GM18907 (cell line): ENCODE measurements around the gene ZHX3.

Experiments
- ATAC-seq: cut with Tn5 transposase; IDR thresholded peaks from one replicate; pipeline ENCODE4 v1.9.1; 2021; ENCODE audit warnings: mild to moderate bottlenecking, moderate library complexity; ENCODE audit not compliant: unreplicated experiment

Gene ZHX3

DNA sequence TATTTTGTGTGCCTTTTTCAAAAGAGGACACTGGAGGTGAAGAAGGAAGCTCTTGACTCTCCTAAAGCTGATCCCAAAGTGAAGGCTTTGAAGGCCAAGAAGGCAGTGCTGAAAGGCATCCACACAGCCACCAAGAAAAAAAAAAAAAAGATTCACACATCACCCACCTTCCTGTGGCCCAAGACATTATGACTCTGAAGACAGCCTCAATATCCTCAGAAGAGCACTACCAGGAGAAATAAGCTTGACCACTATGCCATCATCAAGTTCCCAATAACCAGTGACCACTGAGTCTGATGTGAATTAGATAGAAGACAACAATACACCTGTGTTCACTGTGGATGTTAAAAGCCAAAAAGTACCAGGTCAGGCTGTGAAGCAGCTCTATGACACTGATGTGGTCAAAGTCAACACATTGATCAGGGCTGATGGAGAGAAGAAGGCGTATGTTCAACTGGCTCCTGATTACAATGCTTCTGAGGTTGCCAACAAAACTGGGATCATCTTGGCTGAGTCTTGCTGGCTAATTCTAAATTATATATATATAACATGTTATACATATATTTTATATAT, 120.8 kb downstream of the ZHX3 start:
- no peak for ATAC-seq

DNA sequence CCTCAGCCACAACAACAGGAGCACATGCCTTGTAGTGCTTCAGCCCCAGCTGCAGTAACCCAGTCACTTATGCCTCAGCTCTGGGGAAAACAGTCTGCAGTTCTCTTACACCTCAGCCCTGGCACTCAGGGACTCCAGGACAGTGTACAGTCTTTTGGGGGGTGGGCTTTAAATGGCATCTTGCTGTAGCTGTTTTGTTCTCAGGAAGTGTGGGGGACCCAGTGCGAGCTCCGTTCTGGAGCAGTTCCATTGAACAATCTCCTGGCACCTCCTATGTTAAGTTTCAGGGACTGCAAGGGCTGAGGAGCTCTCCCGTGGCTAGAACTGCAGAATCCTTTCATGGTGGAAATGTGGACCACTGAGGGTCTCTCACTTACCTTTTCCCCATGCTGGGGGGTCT, 125.0 kb downstream of the ZHX3 start:
- no peak for ATAC-seq

DNA sequence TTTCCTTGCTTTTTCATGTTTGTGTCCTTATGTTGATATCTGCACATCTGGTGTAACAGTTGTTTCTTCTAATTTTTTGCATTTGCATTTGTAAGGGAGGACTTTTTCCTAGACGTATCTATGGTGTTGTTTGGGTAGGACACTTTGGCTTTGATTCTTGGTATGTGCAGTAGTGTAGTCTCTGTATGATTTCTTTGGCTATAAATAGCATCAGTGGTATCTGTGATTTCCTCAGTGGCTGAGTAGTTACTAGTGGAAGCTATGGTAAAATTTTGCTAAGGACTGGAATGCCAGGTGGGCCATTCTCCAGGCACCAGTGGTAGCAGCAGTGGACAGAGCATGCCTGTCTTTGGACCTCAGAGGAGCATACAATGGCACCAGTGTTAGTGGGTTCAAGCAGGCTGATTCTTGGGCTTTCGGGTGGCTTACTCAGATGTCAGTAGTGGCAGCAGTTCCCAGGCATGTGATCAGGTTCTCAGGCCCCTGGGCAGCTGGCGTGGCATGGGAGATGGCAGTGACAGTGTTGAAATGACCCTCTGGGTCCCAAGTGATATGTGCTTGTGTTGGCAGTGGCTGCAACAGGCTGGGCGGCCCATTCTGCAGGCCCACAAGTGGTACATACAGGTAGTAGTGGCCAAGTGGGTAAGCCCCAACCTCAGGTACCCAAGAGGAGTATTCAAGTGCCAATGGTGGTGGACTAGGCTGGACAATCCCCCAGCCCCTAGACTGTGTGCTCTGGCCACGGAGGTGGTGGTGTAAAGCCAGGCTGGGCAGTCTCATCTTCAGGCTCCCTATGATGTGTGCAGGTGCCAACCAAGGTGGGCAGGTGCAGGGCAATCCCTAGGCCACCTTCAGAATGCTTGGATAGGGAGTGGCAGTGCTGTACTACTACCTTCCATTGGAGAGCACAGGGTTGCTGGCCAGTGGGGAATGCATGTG, 125.7 kb downstream of the ZHX3 start:
- no peak for ATAC-seq

DNA sequence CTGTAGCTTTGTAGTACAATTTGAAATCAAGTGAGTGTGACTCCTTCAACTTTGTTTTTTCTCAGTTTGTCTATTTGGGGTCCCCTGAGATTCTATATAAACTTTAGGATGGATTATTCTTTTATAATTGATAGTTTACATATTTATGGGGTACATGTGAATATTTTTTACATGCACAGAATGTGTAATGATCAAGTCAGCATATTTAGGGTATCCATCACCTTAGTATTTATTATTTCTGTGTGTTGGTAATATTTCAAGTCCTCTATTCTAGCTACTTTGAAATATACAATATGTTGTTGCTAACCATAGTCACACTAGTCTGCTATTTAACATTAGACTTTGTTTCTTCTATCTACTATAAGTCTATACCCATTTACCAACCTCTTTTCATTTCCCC, 129.9 kb downstream of the ZHX3 start:
- ATAC-seq = no peak

DNA sequence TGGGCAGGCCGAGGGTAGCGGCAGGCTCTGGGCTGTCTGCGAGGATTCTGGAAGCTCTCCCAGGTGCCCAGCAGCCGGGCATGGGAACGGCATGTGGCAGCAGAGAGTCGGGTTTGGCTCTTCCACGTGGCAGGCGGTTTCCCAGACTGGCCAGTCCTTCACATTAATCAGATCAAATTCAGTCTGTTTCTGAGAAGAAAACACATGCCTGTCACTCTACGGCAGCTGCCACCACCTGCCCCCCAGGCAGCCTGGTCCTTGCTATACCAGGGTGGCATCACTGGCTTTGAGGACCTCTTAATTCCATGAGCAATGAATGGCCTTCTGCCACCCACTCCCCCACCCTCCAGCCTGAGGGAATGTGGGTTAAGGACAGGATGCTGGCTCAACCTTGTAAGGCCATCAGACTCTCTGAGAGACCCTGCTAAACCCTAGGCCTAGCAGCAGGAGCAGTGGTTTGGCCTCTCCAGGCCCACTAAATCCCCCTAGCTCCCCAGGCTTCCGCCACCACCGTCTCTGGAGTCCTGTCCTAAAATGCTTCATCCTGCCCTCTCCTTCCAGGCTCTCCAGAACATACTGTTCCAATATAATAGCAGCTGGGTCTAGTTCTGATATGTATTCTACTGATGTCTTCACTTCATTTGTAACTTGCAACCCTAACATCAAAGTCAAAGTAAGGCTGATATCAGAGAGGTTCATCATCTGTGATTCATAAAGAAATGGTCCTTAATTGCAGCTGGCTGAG, 132.3 kb downstream of the ZHX3 start:
- no peak for ATAC-seq

DNA sequence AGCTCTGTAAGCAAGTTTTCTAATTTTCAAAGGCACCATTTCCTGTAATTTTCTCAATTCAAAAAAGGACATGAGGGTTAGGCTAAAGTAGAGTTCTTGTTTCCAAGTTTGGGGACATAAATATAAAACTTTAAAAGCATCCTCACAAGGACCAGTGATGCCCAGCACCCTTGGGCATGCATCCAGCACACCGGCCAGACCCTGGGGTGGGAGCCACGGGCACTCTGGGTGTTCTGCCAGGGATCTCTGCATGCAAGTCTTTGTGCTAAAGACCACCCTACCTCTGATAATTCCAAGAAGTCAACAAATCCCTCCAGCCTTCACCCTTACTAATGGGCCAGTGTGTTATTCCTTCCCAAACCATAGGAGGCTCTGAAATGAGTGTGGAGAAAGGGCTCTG, 133.7 kb downstream of the ZHX3 start:
- no peak for ATAC-seq

DNA sequence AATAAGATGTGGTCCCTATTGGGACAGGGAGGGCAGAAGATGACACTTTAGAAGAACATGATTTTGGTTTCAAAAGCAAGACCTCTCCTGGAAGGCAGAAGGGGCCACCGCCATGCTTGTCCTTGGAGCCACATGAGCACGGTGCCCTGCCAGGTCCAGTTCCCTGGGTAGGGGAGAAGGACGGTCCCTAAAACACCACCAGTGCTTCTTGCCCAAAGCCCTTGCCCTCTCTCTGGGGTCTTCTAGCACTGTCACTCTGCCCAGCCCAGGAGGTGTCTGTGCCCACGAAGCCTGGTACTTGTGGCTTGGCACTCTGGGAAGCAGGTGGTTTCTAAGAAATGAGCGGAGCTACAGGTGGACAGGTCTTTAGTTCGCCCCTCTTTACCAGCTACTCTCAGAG, 134.1 kb downstream of the ZHX3 start:
- ATAC-seq = no peak

DNA sequence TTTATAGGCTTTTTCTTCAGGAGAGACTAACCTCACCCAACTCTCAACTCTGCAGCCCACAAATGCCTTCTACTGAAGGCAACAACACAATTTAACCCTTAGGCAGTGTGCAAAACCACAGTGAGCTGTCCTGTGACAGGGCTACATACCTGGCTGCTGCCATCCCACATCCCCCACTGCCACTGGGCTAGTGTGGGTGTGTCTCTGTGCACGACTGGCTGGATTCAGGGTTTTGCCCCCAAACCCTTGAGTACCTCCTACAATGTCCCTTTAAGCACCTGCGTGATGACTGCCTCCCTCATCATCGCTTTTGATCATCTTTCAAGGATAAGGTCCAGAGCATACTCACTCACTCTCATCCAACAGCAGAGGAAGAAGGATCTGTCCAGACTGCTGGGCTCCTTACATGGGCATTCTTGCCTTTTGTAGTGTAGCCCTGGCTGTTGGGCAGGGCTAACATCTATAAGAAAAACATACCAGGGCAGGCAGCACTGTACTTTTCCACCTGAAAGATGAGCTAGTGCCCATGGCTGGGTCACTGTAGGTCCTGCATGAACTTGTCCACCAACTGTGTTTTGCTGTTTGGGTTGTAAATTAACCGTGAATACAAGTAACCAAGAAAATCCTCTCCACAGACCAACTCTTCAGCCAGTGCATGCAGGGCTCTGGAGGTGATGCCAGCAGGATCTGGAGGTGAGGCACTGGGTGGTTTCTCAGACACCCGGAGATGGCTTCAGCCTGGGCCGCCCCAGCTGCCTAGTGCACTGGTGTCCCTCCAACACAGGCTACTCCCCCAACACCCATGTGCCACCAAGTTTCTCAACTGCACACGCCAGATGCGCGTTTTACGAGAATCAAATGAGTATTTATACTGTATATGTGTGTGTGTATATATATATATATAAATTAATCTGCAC, 135.0 kb downstream of the ZHX3 start:
- no peak for ATAC-seq

DNA sequence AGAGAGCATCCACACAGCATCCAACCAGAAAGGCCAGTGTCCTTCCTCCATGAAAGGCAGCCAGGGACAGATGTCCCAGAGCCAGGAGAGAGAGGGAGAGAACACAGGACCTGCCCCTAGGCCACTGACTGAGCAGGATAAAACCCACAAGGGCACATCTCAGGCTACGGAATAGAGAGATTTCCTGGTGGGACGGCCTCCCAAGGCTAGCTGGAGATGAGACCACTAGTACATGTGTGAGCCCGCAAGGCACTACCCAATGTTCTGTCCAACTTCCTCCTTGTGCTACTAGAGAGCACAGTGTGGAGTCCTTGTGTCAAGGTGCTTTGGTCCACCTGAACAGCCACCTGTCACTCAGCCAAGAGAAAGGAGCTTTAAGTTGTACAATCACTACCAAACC, 136.0 kb downstream of the ZHX3 start:
- ATAC-seq = no peak

DNA sequence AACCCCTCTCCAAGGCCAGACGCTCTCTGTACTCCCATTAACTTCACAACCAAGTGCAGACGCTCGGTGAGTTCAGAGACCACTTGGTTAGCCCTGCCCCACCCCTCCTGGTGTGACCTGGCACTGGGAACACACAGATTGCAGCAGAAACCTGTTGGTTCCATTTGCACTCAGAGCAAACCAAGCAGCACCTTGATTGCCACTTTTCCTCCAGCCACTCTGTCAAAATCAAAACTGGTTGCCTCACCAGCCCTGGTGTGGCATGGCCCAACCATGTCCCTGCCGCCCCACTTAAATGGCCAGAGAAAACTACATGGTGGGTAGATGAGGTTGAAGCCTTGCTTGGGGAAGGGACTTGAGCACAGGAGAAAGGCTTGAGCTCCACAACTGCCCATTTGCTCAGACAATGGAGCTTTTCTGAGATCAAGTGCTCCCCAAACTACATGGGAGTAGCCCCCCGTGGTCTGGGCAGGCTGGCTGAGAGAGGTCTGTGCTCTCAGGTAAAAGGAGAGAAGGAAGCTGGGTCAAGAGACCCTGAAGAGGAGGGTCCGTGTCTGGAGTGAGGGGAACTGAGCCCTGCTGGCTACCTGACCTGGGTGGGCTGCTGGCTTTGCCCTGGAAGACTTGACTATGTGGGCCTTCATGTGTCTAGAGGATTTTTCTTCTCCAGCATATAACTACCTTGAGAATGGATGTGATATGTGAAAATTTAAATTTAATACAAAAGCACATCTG, 136.8 kb downstream of the ZHX3 start:
- ATAC-seq = no peak

DNA sequence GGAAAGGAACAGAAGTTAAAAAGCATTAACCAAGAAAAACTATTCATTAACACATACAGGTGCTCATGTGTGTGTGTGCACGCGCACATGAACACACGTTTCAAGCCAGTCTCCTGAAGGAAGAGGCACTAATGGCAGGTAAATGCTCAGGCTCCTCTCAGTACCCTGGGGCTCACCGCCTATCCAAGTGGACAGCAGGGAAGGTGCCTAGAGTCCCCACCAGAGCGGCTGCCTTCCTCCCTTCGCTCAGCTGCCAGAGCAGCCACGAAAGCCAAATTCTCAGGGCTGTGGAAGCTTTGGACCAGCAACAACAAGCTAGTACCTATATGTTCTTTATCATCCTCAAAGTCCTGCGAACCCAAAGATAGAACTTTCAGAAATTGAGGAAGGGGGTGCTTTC, 137.6 kb downstream of the ZHX3 start:
- ATAC-seq = no peak

DNA sequence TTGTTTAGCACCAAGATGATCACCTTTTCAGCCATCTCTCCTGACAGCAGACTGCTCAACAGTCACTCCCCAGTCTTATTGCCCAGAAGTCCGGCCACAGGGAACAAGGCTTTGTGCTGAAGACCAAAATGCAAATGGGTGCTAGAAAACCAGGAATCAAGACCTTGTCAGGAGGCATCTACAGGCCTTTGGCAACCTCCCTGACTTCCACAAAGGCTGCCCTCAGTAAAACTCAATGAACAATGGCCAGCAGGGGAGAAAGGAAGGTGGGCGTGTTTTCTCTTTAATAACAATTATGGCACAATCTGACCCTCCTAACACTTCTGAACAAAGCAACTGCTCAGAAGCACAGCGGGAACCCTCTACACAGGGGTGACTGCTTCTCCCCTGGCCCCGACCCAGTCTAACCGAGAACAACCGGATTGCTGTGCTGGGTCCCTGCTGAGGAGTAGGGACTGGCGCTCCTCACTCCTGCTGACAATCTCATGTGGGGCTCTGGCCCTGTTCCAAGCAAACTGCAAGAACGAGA, 138.6 kb downstream of the ZHX3 start:
- no peak for ATAC-seq

DNA sequence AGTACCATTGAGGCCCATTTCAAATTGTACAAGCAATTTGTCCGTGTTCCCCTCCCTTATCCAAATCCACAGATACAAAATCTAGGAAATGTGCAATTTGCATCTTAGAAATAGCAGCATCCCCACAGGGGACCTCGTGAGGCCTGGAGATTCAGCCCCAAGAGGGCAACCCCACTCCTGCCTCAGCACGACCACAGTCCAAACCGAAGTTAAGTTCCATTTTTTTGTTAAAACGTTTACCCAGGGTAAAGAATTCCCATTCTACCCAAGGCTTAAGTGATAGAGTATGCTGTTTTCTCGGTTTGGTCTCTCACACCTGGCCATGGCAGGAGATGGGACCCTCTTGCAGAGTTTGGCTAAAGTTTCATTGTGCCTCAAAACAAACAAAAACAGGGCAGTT, 139.0 kb downstream of the ZHX3 start:
- no peak for ATAC-seq

DNA sequence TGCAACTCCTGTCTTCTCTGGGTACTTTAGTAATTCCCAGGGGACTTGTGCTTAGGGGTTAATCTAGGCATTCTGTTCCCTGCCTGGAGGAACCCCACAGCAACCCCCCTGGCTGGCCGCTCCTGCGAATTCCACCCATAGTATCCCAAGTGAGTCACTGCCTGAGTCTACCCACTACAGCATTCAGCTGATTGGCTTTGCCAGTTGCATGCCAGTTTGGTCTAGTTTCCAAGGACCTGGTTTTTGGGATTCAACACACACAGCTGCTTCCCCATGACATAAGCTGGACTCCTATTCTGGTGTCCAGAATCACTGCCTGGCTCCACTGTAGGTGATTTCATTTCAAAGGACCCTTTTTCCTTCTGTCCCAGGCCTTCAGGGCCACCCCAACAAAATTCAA, 139.9 kb downstream of the ZHX3 start:
- ATAC-seq = no peak

DNA sequence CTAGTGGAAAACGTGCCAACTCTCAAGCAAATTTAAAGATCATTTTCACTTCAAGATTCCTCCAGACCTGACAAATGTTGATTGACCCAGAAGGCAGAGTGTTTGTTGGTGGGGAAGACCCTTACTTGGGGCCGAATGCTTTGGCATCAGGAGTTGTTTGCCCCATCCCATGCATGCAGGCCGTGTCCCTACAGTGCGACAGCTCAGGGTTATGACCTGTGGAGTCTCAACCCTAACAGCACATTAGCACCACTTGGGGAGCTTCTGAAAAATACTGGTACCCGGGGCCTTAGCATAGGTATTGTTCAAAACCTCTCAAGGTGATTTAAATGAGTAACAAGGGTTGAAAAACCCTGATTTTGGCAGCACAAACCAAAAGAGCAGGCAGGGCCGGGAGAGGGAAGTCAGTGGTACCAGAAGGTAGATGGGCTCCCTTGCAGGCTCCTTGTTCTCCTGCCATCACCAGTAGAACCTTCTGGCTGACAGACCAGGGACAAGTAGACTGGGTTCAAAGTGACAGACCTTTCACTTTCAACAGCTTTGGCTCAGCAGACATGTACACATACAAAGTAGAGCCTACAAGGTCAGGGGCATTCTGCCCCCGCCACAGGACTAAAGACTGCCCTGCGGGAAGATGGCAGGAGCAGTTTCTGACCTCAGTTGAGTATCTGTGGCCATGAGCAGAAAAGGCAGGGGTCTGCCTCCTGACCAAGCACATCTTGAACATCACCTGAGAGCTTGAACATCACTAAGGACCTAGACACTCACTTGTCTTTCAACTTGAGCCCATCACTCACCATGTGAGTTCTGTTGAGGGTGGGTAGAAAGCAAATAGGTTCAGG, 140.6 kb downstream of the ZHX3 start:
- no peak for ATAC-seq

DNA sequence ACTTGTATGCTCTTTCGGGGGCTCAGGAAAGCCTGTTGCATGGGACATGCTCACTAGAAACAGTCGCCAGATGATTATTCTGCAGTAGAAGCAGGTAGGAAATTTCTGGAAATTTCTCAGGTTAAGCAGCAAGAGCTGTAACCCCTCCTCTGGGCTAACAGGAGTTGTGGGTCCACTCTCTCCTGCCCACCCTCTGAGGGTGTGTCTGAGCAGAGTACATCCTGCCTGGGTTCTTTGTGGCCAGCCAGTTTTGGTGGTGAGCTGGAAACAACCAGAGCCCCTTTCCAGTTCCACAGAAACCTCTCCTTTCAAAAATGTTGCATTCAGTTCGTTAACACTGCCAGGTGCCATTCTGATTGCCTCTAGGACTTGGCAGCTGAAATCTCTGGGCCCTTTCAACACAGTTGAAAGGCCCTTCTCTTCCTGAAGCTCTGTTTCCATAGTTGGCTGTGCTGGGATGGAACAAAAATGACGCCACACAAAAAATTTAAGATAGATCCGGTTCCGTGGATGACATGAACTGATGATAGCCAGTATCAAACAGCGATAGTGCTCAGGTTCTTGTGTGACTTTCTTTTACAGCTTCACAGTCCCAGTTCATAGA, 141.7 kb downstream of the ZHX3 start:
- no peak for ATAC-seq

DNA sequence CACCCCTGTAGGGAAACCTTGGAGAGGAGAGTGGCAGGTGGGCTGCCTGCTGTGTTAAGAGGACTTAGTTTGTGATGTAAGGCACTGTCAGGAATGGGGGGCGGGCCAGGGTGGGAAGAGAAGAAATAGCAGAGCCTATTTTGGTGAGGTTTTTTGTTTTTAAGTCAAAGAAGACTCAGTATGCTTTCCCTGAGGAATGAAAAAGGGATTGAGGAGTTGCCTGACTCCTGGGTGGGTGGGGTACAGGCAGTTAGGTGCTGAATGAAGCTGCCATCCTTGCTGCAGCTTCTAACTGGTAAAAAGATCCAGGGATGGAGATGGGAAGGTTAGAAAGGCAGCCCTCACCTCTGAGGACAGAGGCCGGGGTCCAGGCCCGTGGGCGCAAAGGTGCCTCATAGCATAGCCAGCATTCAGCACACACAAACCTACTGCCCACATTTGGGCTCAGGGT, 142.3 kb downstream of the ZHX3 start:
- no peak for ATAC-seq

DNA sequence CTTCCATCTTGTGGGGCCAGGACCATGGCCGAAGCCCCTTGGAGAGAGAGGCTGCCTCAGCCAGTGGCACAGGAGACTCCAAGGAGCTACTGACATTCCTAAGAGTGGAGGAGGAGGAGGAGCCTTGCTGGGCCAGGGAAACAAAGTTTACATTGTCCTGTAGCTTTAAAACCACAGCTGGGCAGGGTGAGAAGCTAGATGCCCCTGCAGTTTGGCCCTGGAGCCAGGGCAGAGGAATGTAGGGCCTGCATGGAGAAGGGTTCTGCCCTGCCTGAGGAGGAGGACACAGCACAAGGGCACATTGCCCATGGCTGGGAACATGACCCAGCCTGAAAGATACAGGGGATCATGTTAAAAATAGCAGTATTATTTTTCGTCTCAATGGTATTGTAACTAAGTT, 142.7 kb downstream of the ZHX3 start:
- ATAC-seq = no peak

DNA sequence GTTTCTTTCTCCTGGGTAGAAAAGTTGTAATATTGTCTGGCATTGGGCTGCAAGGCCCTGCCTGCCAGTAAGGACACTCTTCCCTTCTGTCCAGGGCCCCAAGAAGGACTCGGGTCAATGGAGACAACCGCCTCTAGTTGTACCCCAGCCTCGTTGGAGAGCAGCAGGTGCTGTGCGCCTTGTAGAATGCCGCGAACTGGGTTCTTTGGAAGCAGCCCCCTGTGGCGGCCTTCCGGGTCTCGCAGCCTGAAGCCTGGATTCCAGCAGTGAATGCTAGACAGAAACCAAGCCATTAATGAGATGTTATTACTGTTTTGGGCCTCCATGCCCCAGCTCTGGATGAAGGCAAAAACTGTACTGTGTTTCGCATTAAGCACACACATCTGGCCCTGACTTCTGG, 143.2 kb downstream of the ZHX3 start:
- no peak for ATAC-seq
